ENCODE data around the gene POTEF. TPM values are rescaled to one million over a fixed set of nuclear protein-coding genes. Genes with fewer than 3 reads are reported as not detected.
"Not testable (repeated sequence)": the region's sequence is repeated elsewhere in the genome, so short reads cannot be mapped to it uniquely, and the experiment has no call there.

POTEF gene
- total RNA-seq, 2 experiments from 2014 or later, result not detected

- no TSS peak for BruUV-seq (replicated peaks)
- CTCF ChIA-PET (ENCODE audit: unreplicated experiment), result no interaction called here
- intact Hi-C loops (cut with micrococcal nuclease; ENCODE audit: unreplicated experiment), result no loop called here
Measured at GRCh38 chr2:130165293-130166016, 36.4 kb upstream of the POTEF start.

GRCh38 chr2:130162968-130163367, 33.9 kb upstream of the POTEF start:
- no peaks in the 10 kb centered on the region for H3K9me2 ChIP-seq (ENCODE audit: insufficient read depth, low read length)
- no TSS peak for BruUV-seq (replicated peaks)
- H3K4me1 ChIP-seq (ENCODE audit: insufficient read depth, low read length, poor library complexity, severe bottlenecking), result peaks cover 10% of the 10 kb centered on the region
- no peak overlapping the region for H3K27ac ChIP-seq (ENCODE audit: low read depth, low read length, poor library complexity, severe bottlenecking)
- H3K36me3 ChIP-seq (ENCODE audit: insufficient read depth, low read length), result peaks cover 57% of the 10 kb centered on the region
- no peaks in the 10 kb centered on the region for H4K20me1 ChIP-seq (ENCODE audit: insufficient read depth, low read length)
- H3K4me2 ChIP-seq (ENCODE audit: low read length), result no peak overlapping the region
- intact Hi-C loops (cut with micrococcal nuclease; ENCODE audit: unreplicated experiment), result no loop called here
- H3K9me3 ChIP-seq (ENCODE audit: low read length), result no peaks in the 10 kb centered on the region
- no peak for DNase-seq (ENCODE audit: low spot score)
- ChIA-PET CTCF (ENCODE audit: unreplicated experiment) (no interaction called here), POLR2A (no interaction called here)
- no peak overlapping the region for H2AFZ ChIP-seq (ENCODE audit: low read length)
- no peaks in the 10 kb centered on the region for H3K79me2 ChIP-seq (ENCODE audit: insufficient read depth, low read depth, low read length)
- TF ChIP-seq EZH2phosphoT487 (IDR thresholded peaks at IDR 0.05; ENCODE audit: borderline replicate concordance, low read depth, low read length) (no peak), CTCF (conservative IDR thresholded peaks at IDR 0.05; ENCODE audit: low read length) (no peak)
- H3K4me3 ChIP-seq (ENCODE audit: low read depth, low read length, poor library complexity, severe bottlenecking), result no peak overlapping the region

More at GRCh38 chr2:130165293-130166016, 36.4 kb upstream of the POTEF start:
- Histone ChIP-seq H3K9me3 (ENCODE audit: low read length) (no peaks in the 10 kb centered on the region), H2AFZ (ENCODE audit: low read length) (no peak overlapping the region), H3K9me2 (ENCODE audit: insufficient read depth, low read length) (no peaks in the 10 kb centered on the region), H3K4me3 (ENCODE audit: low read depth, low read length, poor library complexity, severe bottlenecking) (no peak overlapping the region), H3K79me2 (ENCODE audit: insufficient read depth, low read depth, low read length) (no peaks in the 10 kb centered on the region), H3K4me1 (ENCODE audit: insufficient read depth, low read length, poor library complexity, severe bottlenecking) (no peaks in the 10 kb centered on the region), H3K4me2 (ENCODE audit: low read length) (no peak overlapping the region), H3K36me3 (ENCODE audit: insufficient read depth, low read length) (peaks cover 70% of the 10 kb centered on the region), H4K20me1 (ENCODE audit: insufficient read depth, low read length) (no peaks in the 10 kb centered on the region), H3K27ac (ENCODE audit: low read depth, low read length, poor library complexity, severe bottlenecking) (no peak overlapping the region)
- TF ChIP-seq CTCF (conservative IDR thresholded peaks at IDR 0.05; ENCODE audit: low read length) (no peak), EZH2phosphoT487 (IDR thresholded peaks at IDR 0.05; ENCODE audit: borderline replicate concordance, low read depth, low read length) (no peak)
- POLR2A ChIA-PET, result no interaction called here
- no peak for DNase-seq (ENCODE audit: low spot score)

- intact Hi-C loops (cut with micrococcal nuclease; ENCODE audit: unreplicated experiment); H3K79me2 ChIP-seq (ENCODE audit: insufficient read depth, low read depth, low read length); DNase-seq (ENCODE audit: low spot score); H3K4me2 ChIP-seq (ENCODE audit: low read length); H3K9me3 ChIP-seq (ENCODE audit: low read length); H4K20me1 ChIP-seq (ENCODE audit: insufficient read depth, low read length); BruUV-seq (replicated peaks); CTCF ChIA-PET (ENCODE audit: unreplicated experiment); POLR2A ChIA-PET; H3K9me2 ChIP-seq (ENCODE audit: insufficient read depth, low read length); H3K4me3 ChIP-seq (ENCODE audit: low read depth, low read length, poor library complexity, severe bottlenecking); H2AFZ ChIP-seq (ENCODE audit: low read length); H3K27ac ChIP-seq (ENCODE audit: low read depth, low read length, poor library complexity, severe bottlenecking): not testable (repeated sequence)
- H3K4me1 ChIP-seq (ENCODE audit: insufficient read depth, low read length, poor library complexity, severe bottlenecking), result peaks cover 15% of the 10 kb centered on the region
- H3K36me3 ChIP-seq (ENCODE audit: insufficient read depth, low read length), result peaks cover 52% of the 10 kb centered on the region
Measured at GRCh38 chr2:130162486-130162885, 33.5 kb upstream of the POTEF start.

- H3K9me2 ChIP-seq (ENCODE audit: insufficient read depth, low read length); H4K20me1 ChIP-seq (ENCODE audit: insufficient read depth, low read length); H2AFZ ChIP-seq (ENCODE audit: low read length); H3K4me2 ChIP-seq (ENCODE audit: low read length); H3K9me3 ChIP-seq (ENCODE audit: low read length); POLR2A ChIA-PET; H3K4me3 ChIP-seq (ENCODE audit: low read depth, low read length, poor library complexity, severe bottlenecking); DNase-seq (ENCODE audit: low spot score); H3K79me2 ChIP-seq (ENCODE audit: insufficient read depth, low read depth, low read length); H3K27ac ChIP-seq (ENCODE audit: low read depth, low read length, poor library complexity, severe bottlenecking); intact Hi-C loops (cut with micrococcal nuclease; ENCODE audit: unreplicated experiment); CTCF ChIA-PET (ENCODE audit: unreplicated experiment); BruUV-seq (replicated peaks): not testable (repeated sequence)
- H3K36me3 ChIP-seq (ENCODE audit: insufficient read depth, low read length), result peaks cover 39% of the 10 kb centered on the region
- peaks cover 15% of the 10 kb centered on the region for H3K4me1 ChIP-seq (ENCODE audit: insufficient read depth, low read length, poor library complexity, severe bottlenecking)
Measured at GRCh38 chr2:130160838-130161705, 32.0 kb upstream of the POTEF start.
